Stomach (tissue), 9 donors: Measurements from ENCODE around the gene ANAPC2. TPM values are rescaled to one million over a fixed set of nuclear protein-coding genes. Genes with fewer than 3 reads are reported as not detected.

ENCODE experiments used
- DNase-seq, 2 donors: peaks; one replicate each; pipeline versions ENCODE4 v3.0.0 to v3.0.0-alpha.2; 2013 to 2019
- H3K27ac ChIP-seq, 5 donors: fragments of 200-600 bp in 4 of 5; sonication (generic) in 4 of 5; one replicate each; pipeline ENCODE4 v1.5.1; 2013 to 2019; ENCODE audit warnings: mild to moderate bottlenecking in 1 of 5, moderate library complexity in 1 of 5
- H3K27me3 ChIP-seq, 3 donors: fragments of 200-600 bp; sonication (generic); one replicate each; pipeline ENCODE4 v1.5.1; 2017 to 2019; ENCODE audit warnings: mixed run types in 1 of 3
- H3K36me3 ChIP-seq, 4 donors: fragments of 200-600 bp; sonication (generic); 1 replicate in 3 of 4; 2 replicates in 1 of 4; pipeline ENCODE4 v1.5.1; 2016 to 2019
- H3K4me1 ChIP-seq, 4 donors: fragments of 200-600 bp; sonication (generic); one replicate each; pipeline ENCODE4 v1.5.1; 2016 to 2019
- H3K4me3 ChIP-seq, 4 donors: fragments of 200-600 bp; sonication (generic) in 3 of 4; one replicate each; pipeline ENCODE4 v1.5.1; 2016 to 2019; ENCODE audit warnings: mild to moderate bottlenecking in 1 of 4
- H3K9me3 ChIP-seq, 4 donors: fragments of 200-600 bp; sonication (generic); one replicate each; pipeline ENCODE4 v1.5.1; 2016 to 2019
- CTCF ChIP-seq, 7 experiments: fragments of 450-650 bp in 4 of 7; fragments of 200-600 bp in 3 of 7; sonication (generic) in 3 of 7; IDR thresholded peaks; one replicate each; pipeline ENCODE4 v1.5.1; 2016 to 2019; ENCODE audit warnings: antibody characterized with exemption in 7 of 7, control low read depth in 2 of 7, mild to moderate bottlenecking in 1 of 7
- EP300 ChIP-seq: sonication (generic); formaldehyde crosslinking; IDR thresholded peaks from one replicate; pipeline ENCODE4 v1.6.1; 2017; ENCODE audit warnings: antibody characterized with exemption
- POLR2A ChIP-seq, 4 donors: fragments of 450-650 bp; IDR thresholded peaks; one replicate each; pipeline ENCODE4 v1.6.1; 2016; ENCODE audit warnings: antibody characterized with exemption in 4 of 4, control low read depth in 2 of 4, mild to moderate bottlenecking in 1 of 4, moderate library complexity in 1 of 4
- POLR2AphosphoS5 ChIP-seq, 3 donors: sonication (generic); formaldehyde crosslinking; IDR thresholded peaks; one replicate each; pipeline ENCODE4 v1.6.1; 2016; ENCODE audit warnings: antibody characterized with exemption in 3 of 3
- WGBS, 5 donors: extraction: QIAGEN DNeasy Blood & Tissue Kit in 3 of 5; methylation state at CpG; one replicate each; pipeline versions ENCODE4 v1.1.5 to v1.1.7; 2013 to 2018; 5-methylcytosine and 5-hydroxymethylcytosine counted together
- intact Hi-C: fragments of 100-400 bp; cut with DNase I; formaldehyde crosslinking; loops from one replicate; pipeline ENCODE4 v1.15.1; 2023; ENCODE audit warnings: low total_unique reads
- polyA plus RNA-seq, 3 donors: library from polyadenylated mRNA; stranded (reverse); fragments of 200-250 nt; gene quantifications; one replicate each; pipeline ENCODE4 v1.2.3, GENCODE V29; 2013
- total RNA-seq, 5 donors: library from RNA; depleted of rRNA; stranded (reverse); fragments of >200 nt; gene quantifications; one replicate each; pipeline versions ENCODE4 v1.1.0 to v1.2.3, GENCODE V29; 2014 to 2016
- donor health status: healthy with polysubstance abuse.
- donor health status: Bipolar disorder and iron deficiency.
- donor health status: healthy.

The ANAPC2 gene
- total and polyA plus RNA-seq, 8 donors: 26.1 to 147 (median 41.8) TPM

- no peaks in the 10 kb centered on the region for H3K36me3 ChIP-seq
- H3K27me3 ChIP-seq: peaks cover 11 to 67% (median 51%) of the 10 kb centered on the region in 3 donors
- WGBS, 5 donors: 33 to 41% (median 39%) methylated on average over 3 to 29 of the region's 29 CpGs
- H3K9me3 ChIP-seq: no peaks in the 10 kb centered on the region
- H3K4me3 ChIP-seq: peak overlapping the region in 1 of 4 donors; percentile 22
- TF ChIP-seq CTCF (IDR thresholded peaks at IDR 0.05) (no peak), EP300 (no peak), POLR2A (IDR thresholded peaks at IDR 0.05) (no peak), POLR2AphosphoS5 (IDR thresholded peaks at IDR 0.05) (no peak)
- no peak overlapping the region for H3K27ac ChIP-seq
- intact Hi-C loops: loop anchor here (5.0 kb wide), 1 partner anchor 111 kb away; no protein-coding TSS in a partner anchor
- H3K4me1 ChIP-seq: peaks cover 22 to 64% (median 52%) of the 10 kb centered on the region in 4 donors
- DNase-seq: no peak
These were observed 40.2 kb upstream of the ANAPC2 start for GRCh38 chr9:137228506-137228967.

- no peak for TF ChIP-seq POLR2AphosphoS5 (IDR thresholded peaks at IDR 0.05)
- no peak for TF ChIP-seq POLR2A (IDR thresholded peaks at IDR 0.05)
- TF ChIP-seq EP300: no peak
- TF ChIP-seq CTCF (IDR thresholded peaks at IDR 0.05): no peak
- peak overlapping the region in 2 of 5 donors; percentile 81 to 89 for H3K27ac ChIP-seq
- peak overlapping the region in 1 of 4 donors; percentile 22 for H3K4me3 ChIP-seq
- DNase-seq: peak in 1 of 2 donors; percentile 32
- peaks cover 8 to 61% (median 46%) of the 10 kb centered on the region in 3 donors for H3K27me3 ChIP-seq
- intact Hi-C loops: loop anchor here (5.0 kb wide), 1 partner anchor 111 kb away; no protein-coding TSS in a partner anchor
- WGBS, 5 donors: 15 to 32% (median 17%) methylated on average over 6 to 18 of the region's 18 CpGs
- H3K4me1 ChIP-seq: peaks cover 24 to 63% (median 54%) of the 10 kb centered on the region in 4 donors
- no peaks in the 10 kb centered on the region for H3K9me3 ChIP-seq
- no peaks in the 10 kb centered on the region for H3K36me3 ChIP-seq
These were observed 39.6 kb upstream of the ANAPC2 start for GRCh38 chr9:137227853-137228505.

- peaks cover 3 to 59% (median 40%) of the 10 kb centered on the region in 3 donors for H3K27me3 ChIP-seq
- intact Hi-C loops: loop anchor here (5.0 kb wide), 1 partner anchor 110 kb away; no protein-coding TSS in a partner anchor
- peaks cover 31 to 63% (median 61%) of the 10 kb centered on the region in 4 donors for H3K4me1 ChIP-seq
- H3K27ac ChIP-seq: peak within 1 kb of the TSS; percentile 75 to 98 (median 81)
- WGBS, 5 donors: 18 to 58% (median 21%) methylated on average over 7 to 25 of the region's 25 CpGs
- no peaks in the 10 kb centered on the region for H3K36me3 ChIP-seq
- no peaks in the 10 kb centered on the region for H3K9me3 ChIP-seq
- TF ChIP-seq EP300 (no peak), POLR2AphosphoS5 (IDR thresholded peaks at IDR 0.05) (peak; percentile 19 to 82 (median 74)), CTCF (IDR thresholded peaks at IDR 0.05) (peak in 5 of 7 experiments; percentile 84 to 98 (median 91)), POLR2A (IDR thresholded peaks at IDR 0.05) (no peak)
- H3K4me3 ChIP-seq: peak within 1 kb of the TSS in 1 of 4 donors; percentile 22
- peak; percentile 93 to 97 for DNase-seq
These were observed 38.9 kb upstream of the ANAPC2 start, which contains the start of gene RNF224 for GRCh38 chr9:137227054-137227852. RNF224 (plus strand) TSS chr9:137227502; CDS start chr9:137228336, 834 bp downstream.
